ENCODE data around the gene PTPRC.

DNA sequence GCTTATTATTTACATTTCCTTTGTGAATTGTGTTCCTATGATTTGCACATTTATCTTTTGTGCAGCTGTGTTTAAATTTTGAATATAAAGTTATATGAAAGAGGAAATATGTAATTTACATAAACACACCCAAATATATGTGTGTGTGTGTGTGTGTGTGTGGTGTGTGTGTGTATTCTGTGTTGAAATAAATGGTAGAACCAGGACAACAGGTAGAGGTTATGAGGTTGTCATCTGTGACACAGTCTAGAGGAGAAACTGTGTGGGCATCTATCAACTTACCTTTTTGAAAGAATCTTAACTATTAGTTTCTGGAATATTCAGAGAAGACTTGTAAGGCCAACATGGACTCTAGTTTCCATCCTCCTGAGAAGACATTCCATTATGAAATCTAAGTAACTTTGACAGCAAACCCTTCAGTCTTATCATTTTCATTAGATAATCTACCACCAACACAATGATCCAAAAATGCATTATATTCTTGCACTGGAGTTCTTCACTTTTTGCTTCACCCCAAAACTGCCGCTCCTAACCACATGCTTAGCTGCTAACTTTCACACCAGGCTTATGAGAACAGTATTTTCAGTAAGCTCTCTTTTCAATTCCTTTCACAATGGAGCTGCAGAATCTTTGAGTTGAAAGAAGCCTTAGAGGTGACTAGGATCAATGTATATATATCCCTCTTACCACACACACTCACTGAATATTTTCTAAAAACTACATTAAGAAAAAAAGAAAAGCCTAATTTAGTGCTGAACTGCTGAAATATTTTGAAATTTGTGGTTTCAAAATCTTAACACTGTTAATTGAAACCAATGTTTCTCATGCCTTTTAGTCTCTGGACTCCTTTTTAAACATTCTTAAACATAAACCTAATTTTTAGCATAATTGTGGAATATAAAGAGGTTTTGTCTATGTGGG is 21.8 kb downstream of the PTPRC start:
- TF ChIP-seq YY1 (IDR thresholded peaks at IDR 0.05; ENCODE audit: insufficient read depth, insufficient read length) (no peak), ZNF274 (IDR thresholded peaks at IDR 0.05; ENCODE audit: low read depth, low read length) (no peak)
